GM13977 (cell line): ENCODE results near the gene FOXN3.

Experiments used
- DNase-seq: peaks from one replicate; pipeline ENCODE4 v3.0.0; 2012; ENCODE audit warnings: low spot score
- in situ Hi-C: fragments of 300-500 bp; cut with MboI; formaldehyde crosslinking; loops from one replicate; pipeline ENCODE4 v1.12.0; 2022; ENCODE audit warnings: low sequenced_read_pairs, low pct_unique_long_range_greater_than_20kb, mixed read lengths, inconsistent platforms; ENCODE audit not compliant: unreplicated experiment
- TF ChIP-seq, protein P1 (sequence below): IDR thresholded peaks from 2 replicates; pipeline ENCODE4 v1.5.1; 2012; ENCODE audit warnings: mild to moderate bottlenecking, control low read depth; ENCODE audit not compliant: insufficient read depth; ENCODE audit errors: extremely low read depth, missing control alignments

The FOXN3 gene

DNA sequence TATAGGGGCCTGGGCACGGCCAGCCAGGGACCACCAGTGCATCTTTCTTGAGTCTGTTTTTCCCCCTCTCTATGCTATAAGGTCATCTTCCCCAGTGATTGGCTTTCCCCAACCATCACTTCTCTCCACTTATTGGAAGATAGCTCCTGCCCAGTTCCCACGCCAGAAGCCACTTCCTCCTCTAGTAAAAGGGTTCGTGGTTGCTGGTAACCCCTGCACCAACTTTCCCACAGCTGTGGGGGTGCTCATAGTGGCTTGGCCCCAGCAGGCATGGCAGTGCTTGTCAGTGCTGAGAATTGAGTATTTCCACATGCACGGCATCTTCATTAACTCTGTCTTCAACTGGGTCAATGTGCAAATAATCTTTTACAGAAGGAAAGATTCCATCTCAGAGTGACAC, 215.4 kb downstream of the FOXN3 start:
- in situ Hi-C loops, result no loop called here
- TF ChIP-seq, protein P1, sequence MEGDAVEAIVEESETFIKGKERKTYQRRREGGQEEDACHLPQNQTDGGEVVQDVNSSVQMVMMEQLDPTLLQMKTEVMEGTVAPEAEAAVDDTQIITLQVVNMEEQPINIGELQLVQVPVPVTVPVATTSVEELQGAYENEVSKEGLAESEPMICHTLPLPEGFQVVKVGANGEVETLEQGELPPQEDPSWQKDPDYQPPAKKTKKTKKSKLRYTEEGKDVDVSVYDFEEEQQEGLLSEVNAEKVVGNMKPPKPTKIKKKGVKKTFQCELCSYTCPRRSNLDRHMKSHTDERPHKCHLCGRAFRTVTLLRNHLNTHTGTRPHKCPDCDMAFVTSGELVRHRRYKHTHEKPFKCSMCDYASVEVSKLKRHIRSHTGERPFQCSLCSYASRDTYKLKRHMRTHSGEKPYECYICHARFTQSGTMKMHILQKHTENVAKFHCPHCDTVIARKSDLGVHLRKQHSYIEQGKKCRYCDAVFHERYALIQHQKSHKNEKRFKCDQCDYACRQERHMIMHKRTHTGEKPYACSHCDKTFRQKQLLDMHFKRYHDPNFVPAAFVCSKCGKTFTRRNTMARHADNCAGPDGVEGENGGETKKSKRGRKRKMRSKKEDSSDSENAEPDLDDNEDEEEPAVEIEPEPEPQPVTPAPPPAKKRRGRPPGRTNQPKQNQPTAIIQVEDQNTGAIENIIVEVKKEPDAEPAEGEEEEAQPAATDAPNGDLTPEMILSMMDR, result no peak
- no peak for DNase-seq

DNA sequence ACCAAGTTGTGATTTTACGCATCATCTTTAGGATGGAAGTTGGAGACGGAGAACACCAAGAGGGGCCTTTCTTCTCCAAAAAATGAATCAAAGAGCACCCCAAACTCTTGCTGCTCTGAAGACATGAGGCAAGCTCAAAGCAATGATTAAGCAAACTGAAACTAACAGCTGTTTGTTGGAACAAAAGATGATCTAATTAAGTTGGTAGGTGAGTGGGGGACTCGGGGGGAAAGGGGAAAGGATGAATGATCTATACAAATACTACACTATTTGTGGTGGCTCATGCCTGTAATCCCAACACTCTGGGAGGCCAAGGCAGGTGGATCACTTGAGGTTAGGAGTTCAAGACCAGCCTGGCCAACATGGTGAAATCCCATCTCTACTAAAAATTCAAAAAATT, 217.7 kb downstream of the FOXN3 start:
- peak; percentile 27 for DNase-seq
- in situ Hi-C loops, result loop anchor here (25.0 kb wide), 1 partner anchor 713 kb away; no protein-coding TSS in a partner anchor

DNA sequence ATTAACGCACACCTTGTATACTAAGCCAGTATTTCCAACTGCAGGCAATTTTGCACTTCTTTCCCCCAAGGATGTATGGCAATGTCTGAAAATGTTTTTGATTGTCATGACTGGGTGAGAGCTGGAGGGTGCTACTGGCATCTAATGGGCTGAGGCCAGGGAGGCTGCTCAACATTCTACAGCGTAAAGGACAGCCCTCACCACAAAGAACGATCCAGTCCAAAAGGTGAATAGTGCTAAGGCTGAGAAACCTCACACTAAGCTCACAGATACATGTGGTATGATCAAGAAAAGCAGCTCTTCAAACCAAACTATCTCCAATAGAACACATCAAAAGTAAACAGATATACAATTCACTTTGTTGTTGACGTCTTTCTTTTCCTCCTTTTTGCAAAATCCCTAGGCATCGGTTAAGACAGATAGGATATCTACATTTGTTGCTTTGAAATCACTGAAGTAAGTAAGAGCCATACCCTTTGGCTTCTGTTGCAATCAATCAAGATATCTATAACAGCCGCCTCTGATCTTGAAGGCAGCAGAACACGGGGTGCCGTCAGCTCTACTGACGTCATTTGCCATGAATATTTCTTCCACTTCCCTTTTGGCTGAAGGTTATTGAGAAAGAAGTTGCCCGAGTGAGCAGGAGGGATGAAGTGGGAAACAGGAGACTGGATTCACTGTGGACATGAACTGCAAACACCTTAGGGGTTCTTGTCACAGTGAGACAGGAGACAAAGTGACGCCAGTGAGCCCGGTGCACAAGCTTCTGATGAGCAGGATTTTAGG, 218.3 kb downstream of the FOXN3 start:
- TF ChIP-seq, protein P1, result no peak
- no peak for DNase-seq
- in situ Hi-C loops, result loop anchor here (25.0 kb wide), 1 partner anchor 714 kb away; no protein-coding TSS in a partner anchor

DNA sequence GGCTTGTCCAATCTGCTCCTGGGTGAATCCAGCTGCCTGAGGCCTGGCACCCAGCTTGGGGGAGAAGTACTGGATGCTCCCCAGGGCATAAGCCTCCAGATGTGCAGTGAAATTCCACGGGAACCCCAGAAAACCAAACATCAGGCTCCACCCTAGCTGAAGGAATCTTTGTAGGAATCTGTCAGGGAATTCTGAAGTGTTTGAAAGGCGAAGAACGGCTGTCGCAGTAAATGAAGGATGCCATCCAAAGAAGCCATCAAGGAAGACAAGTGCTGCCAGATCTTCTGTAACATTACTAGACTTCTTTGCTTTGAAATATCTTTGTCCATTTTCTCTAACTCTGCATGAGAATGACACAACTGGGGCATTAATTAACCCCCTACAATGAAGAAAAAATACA, 219.4 kb downstream of the FOXN3 start:
- TF ChIP-seq, protein P1, result no peak
- in situ Hi-C loops, result loop anchor here (25.0 kb wide), 1 partner anchor 715 kb away; no protein-coding TSS in a partner anchor
- DNase-seq, result no peak

DNA sequence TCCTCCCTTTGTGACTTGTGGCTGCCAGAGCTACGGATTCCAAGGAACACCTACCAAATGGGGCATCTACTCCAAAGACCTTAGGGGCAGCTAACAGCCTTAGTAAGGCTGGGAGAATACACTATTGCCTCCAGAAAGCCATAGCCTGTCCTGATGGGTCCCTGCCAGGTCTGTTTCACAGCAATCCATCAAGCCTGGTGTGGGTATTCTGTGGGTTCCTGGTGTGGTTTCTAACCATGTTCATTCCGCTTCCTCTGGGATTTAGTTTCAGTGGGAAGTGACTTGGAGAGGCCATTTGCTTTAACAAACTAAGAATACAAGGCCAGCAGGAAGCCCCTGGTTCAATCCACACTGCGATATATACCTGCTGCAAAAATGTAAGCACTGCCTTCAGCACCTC, 220.5 kb downstream of the FOXN3 start:
- no peak for DNase-seq
- TF ChIP-seq, protein P1, result no peak
- in situ Hi-C loops, result loop anchor here (25.0 kb wide), 1 partner anchor 716 kb away; no protein-coding TSS in a partner anchor

DNA sequence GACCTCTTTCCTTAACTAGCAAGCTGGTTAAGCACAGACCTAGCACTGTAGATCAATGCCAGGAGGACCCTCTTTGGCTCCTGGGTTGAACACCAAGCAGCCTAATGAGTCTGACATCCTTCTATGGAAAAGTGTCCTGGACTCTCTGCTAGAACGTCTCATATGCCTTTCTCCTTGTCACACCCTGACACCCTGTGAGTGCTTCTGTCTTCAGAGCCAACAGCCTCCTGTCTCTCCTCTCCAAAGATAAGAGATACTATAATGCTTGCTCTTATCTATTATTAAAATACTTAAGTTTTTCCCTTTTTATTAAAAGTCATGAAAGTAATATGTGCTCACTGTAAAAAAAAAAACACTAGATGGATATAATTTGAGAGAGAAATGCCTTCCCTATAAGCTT, 222.7 kb downstream of the FOXN3 start:
- TF ChIP-seq, protein P1, result no peak
- in situ Hi-C loops, result loop anchor here (25.0 kb wide), 1 partner anchor 718 kb away; no protein-coding TSS in a partner anchor
- DNase-seq, result no peak
